GM12865 (cell line): ENCODE measurements around the gene RELN.
"Not testable (repeated sequence)": the region's sequence is repeated elsewhere in the genome, so short reads cannot be mapped to it uniquely, and the experiment has no call there.

Experiments
- DNase-seq: peaks from one replicate; pipeline ENCODE4 v3.0.0; 2010; ENCODE audit warnings: low read depth
- H3K4me3 ChIP-seq: 2 replicates; pipeline ENCODE4 v1.5.1; 2011; ENCODE audit warnings: mild to moderate bottlenecking, low read depth, low read length, control low read depth
- TF ChIP-seq, protein P1 (sequence below): IDR thresholded peaks from 2 replicates; pipeline ENCODE4 v1.5.1; 2011; ENCODE audit warnings: low read length, control low read depth, low read depth, inconsistent platforms; ENCODE audit not compliant: insufficient read depth; ENCODE audit errors: missing control alignments

Gene RELN

DNA sequence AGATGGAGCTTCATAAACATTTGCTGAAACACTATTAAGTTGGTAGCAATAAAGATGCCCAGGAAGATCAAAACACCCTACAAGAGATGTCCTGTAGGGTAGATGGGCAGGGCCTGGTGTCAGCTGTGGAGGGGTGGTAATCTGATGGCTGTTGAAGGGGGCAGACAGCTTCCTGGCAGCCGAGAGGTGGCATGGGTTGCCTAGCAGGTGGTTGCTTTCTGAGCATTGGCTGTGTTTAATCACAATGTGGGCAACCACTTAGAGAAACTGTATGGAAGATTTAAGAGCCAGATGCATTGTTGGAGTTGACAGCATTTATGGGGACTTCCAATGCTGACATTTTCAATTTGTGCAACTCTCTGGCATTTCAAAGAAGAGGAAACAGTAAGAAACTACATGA, 463.5 kb downstream of the RELN start:
- no peak for DNase-seq
- no peak overlapping the region for H3K4me3 ChIP-seq
- TF ChIP-seq, protein P1, sequence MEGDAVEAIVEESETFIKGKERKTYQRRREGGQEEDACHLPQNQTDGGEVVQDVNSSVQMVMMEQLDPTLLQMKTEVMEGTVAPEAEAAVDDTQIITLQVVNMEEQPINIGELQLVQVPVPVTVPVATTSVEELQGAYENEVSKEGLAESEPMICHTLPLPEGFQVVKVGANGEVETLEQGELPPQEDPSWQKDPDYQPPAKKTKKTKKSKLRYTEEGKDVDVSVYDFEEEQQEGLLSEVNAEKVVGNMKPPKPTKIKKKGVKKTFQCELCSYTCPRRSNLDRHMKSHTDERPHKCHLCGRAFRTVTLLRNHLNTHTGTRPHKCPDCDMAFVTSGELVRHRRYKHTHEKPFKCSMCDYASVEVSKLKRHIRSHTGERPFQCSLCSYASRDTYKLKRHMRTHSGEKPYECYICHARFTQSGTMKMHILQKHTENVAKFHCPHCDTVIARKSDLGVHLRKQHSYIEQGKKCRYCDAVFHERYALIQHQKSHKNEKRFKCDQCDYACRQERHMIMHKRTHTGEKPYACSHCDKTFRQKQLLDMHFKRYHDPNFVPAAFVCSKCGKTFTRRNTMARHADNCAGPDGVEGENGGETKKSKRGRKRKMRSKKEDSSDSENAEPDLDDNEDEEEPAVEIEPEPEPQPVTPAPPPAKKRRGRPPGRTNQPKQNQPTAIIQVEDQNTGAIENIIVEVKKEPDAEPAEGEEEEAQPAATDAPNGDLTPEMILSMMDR = no peak

DNA sequence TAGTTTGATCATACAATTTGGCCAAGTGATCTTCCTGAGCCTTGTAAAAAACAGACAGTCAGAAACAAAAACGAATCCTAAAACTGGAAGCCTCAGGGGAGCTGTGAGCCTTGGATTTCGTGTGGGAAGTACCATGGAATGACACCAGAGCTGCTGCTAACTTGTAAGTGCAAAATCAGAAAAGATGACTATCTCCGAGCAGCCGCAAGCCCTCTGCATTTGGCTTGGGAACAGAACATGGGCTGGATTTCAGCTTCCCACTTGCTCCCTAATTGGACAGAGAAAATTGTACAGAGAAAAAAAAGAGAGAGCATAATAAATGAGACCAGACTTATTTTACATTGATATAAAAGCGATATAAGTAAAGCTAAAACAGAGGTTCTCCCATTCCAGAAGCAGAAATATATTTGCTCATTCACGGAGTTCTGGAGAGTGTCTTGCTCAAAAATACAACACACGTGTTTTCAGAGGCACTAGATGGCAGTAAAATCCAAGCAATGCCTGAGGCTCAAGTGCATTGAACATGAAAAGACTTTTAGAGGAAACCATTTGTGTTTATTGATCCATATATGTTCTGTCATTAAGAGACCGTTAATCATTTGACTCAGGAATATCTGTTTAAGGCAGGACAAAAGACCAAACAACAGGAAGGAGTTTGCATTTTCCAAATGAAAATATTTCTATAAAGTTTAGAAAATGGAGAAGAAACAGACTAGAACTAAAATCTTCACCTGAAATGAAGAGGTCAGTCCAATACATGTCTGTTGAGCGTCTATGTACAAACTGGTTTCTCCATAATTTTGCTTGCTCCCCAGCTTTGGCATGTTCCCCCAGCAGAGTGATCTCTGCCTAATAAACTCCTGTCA, 465.2 kb downstream of the RELN start:
- TF ChIP-seq, protein P1 = peak; percentile 21
- no peak overlapping the region for H3K4me3 ChIP-seq
- peak; percentile 21 for DNase-seq

DNA sequence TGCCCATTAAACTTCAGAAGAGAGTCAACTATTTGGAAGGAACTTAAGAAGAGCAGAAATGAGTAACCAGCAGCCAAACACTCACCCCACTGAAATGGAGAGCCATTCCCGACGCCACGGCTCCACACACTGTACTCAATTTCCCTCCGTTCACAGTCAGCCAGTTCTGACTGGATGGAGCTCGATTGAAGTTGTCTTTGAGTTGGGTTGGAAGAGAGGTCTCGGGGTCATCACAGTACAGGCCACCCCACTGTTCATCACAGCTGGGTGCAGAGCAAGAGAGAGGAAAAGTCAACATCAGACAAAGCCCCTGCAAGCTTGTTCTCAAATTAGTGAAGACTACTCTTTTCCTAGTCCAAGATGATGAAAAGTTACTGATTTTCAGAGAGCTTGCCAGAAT, 467.5 kb downstream of the RELN start:
- TF ChIP-seq, protein P1 = no peak
- H3K4me3 ChIP-seq = no peak overlapping the region
- DNase-seq = no peak

DNA sequence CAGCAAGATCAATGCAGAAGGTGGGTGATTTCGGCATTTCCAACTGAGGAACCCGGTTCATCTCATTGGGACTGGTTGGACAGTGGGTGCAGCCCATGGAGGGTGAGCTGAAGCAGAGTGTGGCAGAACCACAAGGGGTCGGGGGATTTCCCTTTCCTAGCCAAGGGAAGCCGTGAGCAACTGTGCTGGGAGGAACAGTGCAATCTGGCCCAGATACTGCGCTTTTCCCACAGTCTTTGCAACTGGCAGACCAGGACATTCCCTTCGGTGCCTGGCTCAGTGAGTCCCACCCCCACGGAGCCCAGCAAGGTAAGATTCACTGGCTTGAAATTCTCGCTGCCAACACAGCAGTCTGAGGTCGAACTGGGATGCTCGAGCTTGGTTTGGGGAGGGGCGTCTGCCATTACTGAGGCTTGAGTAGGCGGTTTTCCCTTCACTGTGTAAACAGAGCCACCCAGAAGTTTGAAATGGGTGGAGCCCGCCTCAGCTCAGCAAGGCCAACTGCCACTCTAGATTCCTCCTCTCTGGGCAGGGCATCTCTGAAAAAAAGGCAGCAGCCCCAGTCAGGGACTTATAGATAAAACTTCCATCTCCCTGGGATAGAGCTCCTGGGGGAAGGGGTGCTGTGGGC, 484.8 kb downstream of the RELN start:
- TF ChIP-seq, protein P1 = no peak
- no peak for DNase-seq
- no peak overlapping the region for H3K4me3 ChIP-seq

DNA sequence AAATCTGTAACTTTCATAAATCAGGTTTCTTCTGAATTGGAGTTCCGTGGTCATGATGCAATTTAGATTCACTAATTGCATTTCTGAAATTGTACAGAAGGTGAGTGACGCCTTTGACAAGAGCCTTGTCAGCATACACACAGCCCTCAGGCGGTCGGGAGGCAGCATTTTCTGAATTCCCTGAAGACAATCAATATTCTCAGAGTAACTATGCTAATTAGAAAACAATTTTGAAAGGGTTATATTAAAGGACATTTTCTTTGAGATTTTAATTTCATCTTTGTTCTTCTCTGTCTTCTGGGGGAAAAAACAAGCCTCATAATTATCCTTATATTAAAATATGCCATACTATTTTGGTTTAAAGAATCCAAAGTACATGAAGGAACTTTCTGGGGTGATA, 488.3 kb downstream of the RELN start:
- DNase-seq = no peak
- TF ChIP-seq, protein P1 = no peak
- no peak overlapping the region for H3K4me3 ChIP-seq

DNA sequence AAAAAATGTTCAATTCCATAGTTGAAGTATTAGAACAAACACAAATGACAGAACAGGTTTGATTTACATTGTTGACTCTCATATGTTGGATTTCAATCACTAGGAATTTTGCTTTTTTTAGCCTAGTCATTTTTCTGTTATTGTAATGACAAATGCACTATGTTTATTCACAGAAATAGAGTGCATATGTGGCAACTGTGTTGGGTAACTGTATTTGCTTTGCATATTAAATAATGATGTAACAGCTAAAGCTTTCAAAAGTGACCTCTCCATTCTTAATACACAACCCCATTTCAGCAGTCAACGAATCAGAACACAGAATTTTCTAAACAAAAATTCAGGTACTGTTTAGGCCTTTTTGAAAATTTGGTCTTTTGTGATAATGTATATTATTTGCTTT, 489.5 kb downstream of the RELN start:
- no peak overlapping the region for H3K4me3 ChIP-seq
- TF ChIP-seq, protein P1 = no peak
- DNase-seq = no peak

DNA sequence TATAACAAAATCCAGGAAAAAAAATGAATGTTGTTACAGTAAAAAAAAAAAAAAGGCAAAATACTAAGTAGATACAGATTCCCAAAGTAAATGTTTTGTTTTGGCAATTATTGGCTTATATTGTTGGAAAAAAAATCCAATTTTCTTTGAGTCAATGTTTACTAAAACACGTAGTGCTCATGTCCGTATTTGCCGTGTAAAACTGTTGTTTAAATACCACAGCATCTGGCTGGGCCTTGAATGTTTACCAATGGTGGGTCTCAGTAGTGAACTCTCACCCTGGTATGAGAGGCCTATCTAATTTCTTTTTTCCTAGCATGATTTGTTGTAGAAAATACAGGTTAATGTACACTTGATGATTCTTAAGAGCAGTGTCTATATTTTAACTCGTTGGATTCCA, 502.0 kb downstream of the RELN start:
- no peak for DNase-seq
- TF ChIP-seq, protein P1 = no peak
- H3K4me3 ChIP-seq = no peak overlapping the region

DNA sequence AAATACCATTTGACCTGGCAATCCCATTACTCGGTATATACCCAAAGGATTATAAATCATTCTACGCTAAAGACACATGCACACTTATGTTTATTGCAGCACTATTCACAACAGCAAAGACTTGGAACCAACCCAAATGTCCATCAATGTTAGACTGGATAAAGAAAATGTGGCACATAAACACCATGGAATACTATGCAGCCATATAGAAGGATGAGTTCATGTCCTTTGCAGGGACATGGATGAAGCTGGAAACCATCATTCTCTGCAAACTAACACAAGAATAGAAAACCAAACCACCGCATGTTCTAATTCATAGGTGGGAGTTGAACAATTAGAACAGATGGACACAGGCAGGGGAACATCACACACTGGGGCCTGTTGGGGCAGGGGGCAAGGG, 502.6 kb downstream of the RELN start:
- H3K4me3 ChIP-seq, DNase-seq: not testable (repeated sequence)
